Upper lobe of left lung (tissue), 6 donors: Measurements from ENCODE around the gene GRHL3. TPM values are rescaled to one million over a fixed set of nuclear protein-coding genes. Genes with fewer than 3 reads are reported as not detected.
"Not testable (repeated sequence)": the region's sequence is repeated elsewhere in the genome, so short reads cannot be mapped to it uniquely, and the experiment has no call there.

Experiments used
- ATAC-seq, 2 donors: fragments of 200-7000 bp; cut with Tn5 transposase; one replicate each; pipeline ENCODE4 v1.9.1; 2022; ENCODE audit warnings: mild to moderate bottlenecking in 2 of 2, moderate library complexity in 2 of 2; ENCODE audit not compliant: low FRiP score in 2 of 2
- DNase-seq, 2 donors: peaks; one replicate each; pipeline ENCODE4 v3.0.0-alpha.2; 2019 to 2020
- H3K27ac ChIP-seq, 4 donors: fragments of 200-600 bp; sonication (generic); one replicate each; pipeline ENCODE4 v1.5.1; 2016 to 2019
- H3K27me3 ChIP-seq, 4 donors: fragments of 200-600 bp; sonication (generic); one replicate each; pipeline ENCODE4 v1.5.1; 2017 to 2019
- H3K36me3 ChIP-seq, 4 donors: fragments of 200-600 bp; sonication (generic); one replicate each; pipeline ENCODE4 v1.5.1; 2016 to 2019
- H3K4me1 ChIP-seq, 4 donors: fragments of 200-600 bp; sonication (generic); one replicate each; pipeline ENCODE4 v1.5.1; 2018 to 2019
- H3K4me3 ChIP-seq, 4 donors: fragments of 200-600 bp; sonication (generic); one replicate each; pipeline ENCODE4 v1.5.1; 2017 to 2019; ENCODE audit warnings: mild to moderate bottlenecking in 2 of 4, moderate library complexity in 1 of 4
- H3K9me3 ChIP-seq, 4 donors: fragments of 200-600 bp; sonication (generic); one replicate each; pipeline ENCODE4 v1.5.1; 2018 to 2019
- EP300 ChIP-seq, 4 donors: sonication (generic); formaldehyde crosslinking; IDR thresholded peaks; one replicate each; pipeline ENCODE4 v1.5.1; 2017; ENCODE audit warnings: antibody characterized with exemption in 4 of 4, control low read depth in 2 of 4
- POLR2A ChIP-seq, 4 donors: fragments of 450-650 bp; IDR thresholded peaks; one replicate each; pipeline ENCODE4 v1.5.1; 2016 to 2017; ENCODE audit warnings: antibody characterized with exemption in 4 of 4, mild to moderate bottlenecking in 2 of 4
- POLR2AphosphoS5 ChIP-seq, 2 donors: sonication (generic); formaldehyde crosslinking; IDR thresholded peaks; one replicate each; pipeline ENCODE4 v1.5.1; 2017; ENCODE audit warnings: antibody characterized with exemption in 2 of 2
- WGBS, 2 donors: methylation state at CpG; one replicate each; pipeline ENCODE4 v1.1.5; 2017 to 2018; 5-methylcytosine and 5-hydroxymethylcytosine counted together
- total RNA-seq, 6 donors: library from RNA; depleted of rRNA in 4 of 6; stranded (reverse); fragments of >200 nt in 4 of 6; gene quantifications; one replicate each; pipeline versions ENCODE4 v1.1.0 to v1.2.1, GENCODE V29; 2016 to 2021
- TF ChIP-seq, protein P1 (sequence below), 6 experiments: fragments of 450-650 bp in 4 of 6; fragments of 200-600 bp in 2 of 6; sonication (generic) in 2 of 6; IDR thresholded peaks; one replicate each; pipeline ENCODE4 v1.5.1; 2016 to 2019; ENCODE audit warnings: antibody characterized with exemption in 6 of 6
- donor health status: DM: no; HTN: no; CAD: no; lungs with moderate emphysema.
- donor health status: DM: no; HTN: yes; CAD: no; lungs with severe emphysema.

GRHL3 gene
- under 1 TPM in 2 of 6 donors, not detected in 4; 0.09 to 0.24 TPM for total RNA-seq

DNA sequence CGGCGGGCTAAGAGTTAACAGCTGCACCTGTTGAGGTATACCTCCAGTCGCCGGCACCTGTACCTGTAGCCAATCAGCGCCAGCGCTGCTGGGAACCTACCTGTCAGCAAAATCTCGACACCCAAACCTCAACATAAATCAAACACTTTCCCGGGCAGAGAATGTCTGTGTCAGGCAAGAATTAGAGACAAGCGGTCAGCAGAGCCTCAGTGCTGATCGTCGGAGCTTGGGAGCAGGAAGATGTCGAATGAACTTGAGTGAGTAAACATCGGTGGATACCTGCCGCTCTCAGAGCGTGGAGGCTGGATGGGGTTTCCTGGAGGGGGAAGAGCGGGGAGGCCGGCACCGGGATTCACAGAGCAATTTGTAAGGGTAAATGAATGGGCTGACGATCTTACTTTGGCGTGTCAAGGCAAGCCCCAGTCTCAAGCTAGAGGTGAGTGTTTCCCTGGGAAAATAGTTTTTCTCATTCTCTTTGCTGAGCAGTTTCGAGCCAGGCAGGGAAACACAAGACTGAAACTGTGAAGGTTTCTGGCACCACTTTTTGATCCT lies at the start of gene GRHL3:
Gene GRHL3, plus strand, starts transcription at position 46 of the 552 bp plus-strand sequence. Its CDS starts 195 bp downstream, at position 241.
- no peaks in the 10 kb centered on the region for H3K36me3 ChIP-seq
- DNase-seq (peak in 1 of 2 donors; percentile 53), ATAC-seq (no peak)
- 8 to 10% methylated on average over 21 of the region's 21 CpGs for WGBS, 2 donors
- TF ChIP-seq POLR2A (IDR thresholded peaks at IDR 0.05) (no peak), POLR2AphosphoS5 (IDR thresholded peaks at IDR 0.05) (no peak), EP300 (IDR thresholded peaks at IDR 0.05) (no peak)
- TF ChIP-seq, protein P1, sequence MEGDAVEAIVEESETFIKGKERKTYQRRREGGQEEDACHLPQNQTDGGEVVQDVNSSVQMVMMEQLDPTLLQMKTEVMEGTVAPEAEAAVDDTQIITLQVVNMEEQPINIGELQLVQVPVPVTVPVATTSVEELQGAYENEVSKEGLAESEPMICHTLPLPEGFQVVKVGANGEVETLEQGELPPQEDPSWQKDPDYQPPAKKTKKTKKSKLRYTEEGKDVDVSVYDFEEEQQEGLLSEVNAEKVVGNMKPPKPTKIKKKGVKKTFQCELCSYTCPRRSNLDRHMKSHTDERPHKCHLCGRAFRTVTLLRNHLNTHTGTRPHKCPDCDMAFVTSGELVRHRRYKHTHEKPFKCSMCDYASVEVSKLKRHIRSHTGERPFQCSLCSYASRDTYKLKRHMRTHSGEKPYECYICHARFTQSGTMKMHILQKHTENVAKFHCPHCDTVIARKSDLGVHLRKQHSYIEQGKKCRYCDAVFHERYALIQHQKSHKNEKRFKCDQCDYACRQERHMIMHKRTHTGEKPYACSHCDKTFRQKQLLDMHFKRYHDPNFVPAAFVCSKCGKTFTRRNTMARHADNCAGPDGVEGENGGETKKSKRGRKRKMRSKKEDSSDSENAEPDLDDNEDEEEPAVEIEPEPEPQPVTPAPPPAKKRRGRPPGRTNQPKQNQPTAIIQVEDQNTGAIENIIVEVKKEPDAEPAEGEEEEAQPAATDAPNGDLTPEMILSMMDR (IDR thresholded peaks at IDR 0.05), result no peak
- H3K9me3 ChIP-seq, result no peaks in the 10 kb centered on the region
- H3K27ac ChIP-seq, result no peak within 1 kb of the TSS
- peaks cover 15 to 32% (median 25%) of the 10 kb centered on the region in 4 donors for H3K4me1 ChIP-seq
- peaks cover 0 to 11% (median 1%) of the 10 kb centered on the region in 4 donors for H3K27me3 ChIP-seq
- peak within 1 kb of the TSS in 1 of 4 donors; percentile 15 for H3K4me3 ChIP-seq

DNA sequence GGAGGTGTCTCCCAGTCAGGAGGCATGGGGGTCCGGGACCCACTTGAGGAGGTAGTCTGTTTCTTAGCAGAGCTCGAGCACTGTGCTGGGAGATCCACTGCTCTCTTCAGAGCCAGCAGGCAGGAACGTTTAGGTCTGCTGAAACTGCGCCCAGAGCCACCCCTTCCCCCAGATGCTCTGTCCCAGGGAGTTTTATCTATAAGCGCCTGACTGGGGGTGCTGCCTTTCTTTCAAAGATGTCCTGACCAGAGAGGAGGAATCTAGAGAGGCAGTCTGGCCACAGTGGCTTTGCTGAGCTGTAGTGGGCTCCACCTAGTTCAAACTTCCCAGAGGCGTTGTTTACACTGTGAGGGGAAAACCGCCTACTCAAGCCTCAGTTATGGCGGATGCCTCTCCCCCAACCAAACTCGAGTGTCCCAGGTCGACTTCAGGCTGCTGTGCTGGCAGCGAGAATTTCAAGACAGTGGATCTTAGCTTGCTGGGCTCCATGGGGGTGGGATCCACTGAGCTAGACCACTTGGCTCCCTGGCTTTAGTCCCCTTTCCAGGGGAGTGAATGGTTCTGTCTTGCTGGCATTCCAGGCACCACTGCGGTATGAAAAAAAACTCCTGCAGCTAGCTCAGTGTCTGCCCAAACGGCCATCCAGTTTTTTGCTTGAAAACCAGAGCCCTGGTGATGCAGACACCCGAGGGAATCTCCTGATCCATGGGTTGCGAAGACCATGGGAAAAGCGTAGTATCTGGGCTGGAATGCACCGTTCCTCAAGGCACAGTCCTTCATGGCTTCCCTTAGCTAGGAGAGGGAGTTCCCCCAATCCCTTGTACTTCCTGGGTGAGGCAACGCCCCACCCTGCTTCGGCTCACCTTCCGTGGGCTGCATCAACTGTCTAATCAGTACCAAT lies 44.7 kb upstream of the GRHL3 start:
- H3K27ac ChIP-seq, H3K36me3 ChIP-seq, DNase-seq, H3K9me3 ChIP-seq, H3K27me3 ChIP-seq, H3K4me3 ChIP-seq, ATAC-seq, H3K4me1 ChIP-seq: not testable (repeated sequence)
- 75 to 80% methylated on average over 13 to 20 of the region's 20 CpGs for WGBS, 2 donors

DNA sequence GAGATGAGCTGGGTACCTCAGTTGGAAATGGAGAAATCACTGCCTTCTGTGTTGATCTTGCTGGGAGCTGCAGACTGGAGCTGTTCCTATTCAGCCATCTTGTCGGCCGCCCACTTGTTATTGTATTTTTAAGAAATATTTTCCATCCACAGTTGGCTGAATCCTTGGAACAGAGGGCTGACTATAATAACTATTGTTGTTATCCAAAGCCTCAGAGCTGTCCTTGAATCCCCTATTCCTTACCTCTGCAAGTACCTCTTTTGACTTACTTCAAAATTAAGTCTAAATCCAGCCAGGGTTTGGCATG lies 44.1 kb upstream of the GRHL3 start:
- Histone ChIP-seq H3K36me3 (no peaks in the 10 kb centered on the region), H3K4me1 (peaks cover 0 to 7% (median 4%) of the 10 kb centered on the region in 4 donors), H3K27ac (no peak overlapping the region), H3K27me3 (no peaks in the 10 kb centered on the region), H3K9me3 (peaks cover 0 to 6% (median 0%) of the 10 kb centered on the region in 4 donors), H3K4me3 (no peak overlapping the region)
- DNase-seq (no peak), ATAC-seq (no peak)
- 93 to 94% methylated on average over 2 of the region's 2 CpGs for WGBS, 2 donors
- TF ChIP-seq POLR2AphosphoS5 (IDR thresholded peaks at IDR 0.05), result no peak
- TF ChIP-seq, protein P1 (IDR thresholded peaks at IDR 0.05), result no peak
- no peak for TF ChIP-seq POLR2A (IDR thresholded peaks at IDR 0.05)
- no peak for TF ChIP-seq EP300 (IDR thresholded peaks at IDR 0.05)

DNA sequence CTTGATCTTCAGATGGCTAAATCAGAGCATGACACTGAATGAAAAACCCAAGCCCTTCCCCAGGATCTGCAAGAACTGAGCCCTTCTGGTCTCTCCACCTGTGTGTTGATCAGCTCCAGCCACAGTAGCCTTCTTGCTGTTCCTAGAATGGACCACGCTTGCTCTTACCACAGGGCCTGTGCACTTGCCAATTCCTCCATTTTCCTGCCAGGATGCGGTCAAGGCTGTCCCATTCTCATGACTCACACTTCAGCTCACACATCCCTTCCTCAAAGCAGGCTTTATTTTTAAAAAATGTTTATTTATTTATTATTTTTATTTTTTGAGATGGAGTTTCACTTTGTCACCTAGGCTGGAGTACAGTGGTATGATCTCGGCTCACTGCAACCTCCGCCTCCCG lies 43.6 kb upstream of the GRHL3 start:
- no peaks in the 10 kb centered on the region for H3K36me3 ChIP-seq
- no peak overlapping the region for H3K4me3 ChIP-seq
- DNase-seq (no peak), ATAC-seq (no peak)
- H3K27me3 ChIP-seq, result no peaks in the 10 kb centered on the region
- WGBS, 2 donors, result 94 to 96% methylated on average over 5 of the region's 5 CpGs
- no peak for TF ChIP-seq POLR2AphosphoS5 (IDR thresholded peaks at IDR 0.05)
- TF ChIP-seq EP300 (IDR thresholded peaks at IDR 0.05), result no peak
- no peak for TF ChIP-seq POLR2A (IDR thresholded peaks at IDR 0.05)
- TF ChIP-seq, protein P1 (IDR thresholded peaks at IDR 0.05), result no peak
- peaks cover 0 to 7% (median 4%) of the 10 kb centered on the region in 4 donors for H3K4me1 ChIP-seq
- H3K9me3 ChIP-seq, result peaks cover 0 to 6% (median 0%) of the 10 kb centered on the region in 4 donors
- no peak overlapping the region for H3K27ac ChIP-seq

DNA sequence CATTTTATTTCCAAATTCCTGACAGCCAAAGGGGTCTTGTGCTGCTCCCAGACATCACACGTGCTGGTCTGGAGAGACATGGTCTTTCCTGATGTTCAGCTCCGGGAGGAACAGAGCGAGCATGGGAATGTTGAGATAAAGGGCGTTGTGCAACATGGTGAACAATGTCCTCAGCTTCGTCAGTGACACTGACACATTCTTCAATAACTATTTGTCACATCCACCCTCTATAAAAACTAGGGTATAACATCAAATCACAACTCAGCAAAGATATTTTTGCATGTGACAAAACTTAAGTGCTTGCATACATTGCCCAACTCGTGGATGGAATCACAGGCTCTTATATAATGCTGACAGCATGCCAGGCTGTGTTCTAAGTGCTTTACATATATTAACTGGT lies 42.4 kb upstream of the GRHL3 start:
- peaks cover 0 to 4% (median 0%) of the 10 kb centered on the region in 4 donors for H3K9me3 ChIP-seq
- H3K36me3 ChIP-seq, result no peaks in the 10 kb centered on the region
- H3K27ac ChIP-seq, result no peak overlapping the region
- DNase-seq (no peak), ATAC-seq (no peak)
- TF ChIP-seq POLR2A (IDR thresholded peaks at IDR 0.05), result no peak
- TF ChIP-seq POLR2AphosphoS5 (IDR thresholded peaks at IDR 0.05), result no peak
- TF ChIP-seq, protein P1 (IDR thresholded peaks at IDR 0.05), result no peak
- no peak for TF ChIP-seq EP300 (IDR thresholded peaks at IDR 0.05)
- no peak overlapping the region for H3K4me3 ChIP-seq
- peaks cover 0 to 7% (median 4%) of the 10 kb centered on the region in 4 donors for H3K4me1 ChIP-seq
- 50 to 51% methylated on average over 6 of the region's 6 CpGs for WGBS, 2 donors
- no peaks in the 10 kb centered on the region for H3K27me3 ChIP-seq
